GM21528 (cell line): ENCODE results near the gene FER1L5.

ENCODE experiments used
- ATAC-seq: cut with Tn5 transposase; IDR thresholded peaks from one replicate; pipeline ENCODE4 v1.9.1; 2021; ENCODE audit warnings: mild to moderate bottlenecking, moderate library complexity; ENCODE audit not compliant: unreplicated experiment, low FRiP score

FER1L5 gene

GRCh38 chr2:96694279-96694678 is 51.7 kb downstream of the FER1L5 start:
- ATAC-seq, result no peak

GRCh38 chr2:96694816-96695455 is 52.4 kb downstream of the FER1L5 start:
- ATAC-seq, result no peak

GRCh38 chr2:96695602-96696001 is 53.0 kb downstream of the FER1L5 start:
- ATAC-seq, result no peak

GRCh38 chr2:96697476-96697875 is 54.9 kb downstream of the FER1L5 start:
- no peak for ATAC-seq

- no peak for ATAC-seq
Observed at GRCh38 chr2:96698221-96698861, 55.8 kb downstream of the FER1L5 start.

GRCh38 chr2:96699021-96699420 is 56.5 kb downstream of the FER1L5 start:
- no peak for ATAC-seq

GRCh38 chr2:96699621-96700020 is 57.1 kb downstream of the FER1L5 start:
- ATAC-seq, result no peak

GRCh38 chr2:96700086-96700485 is 57.5 kb downstream of the FER1L5 start:
- no peak for ATAC-seq

- ATAC-seq, result no peak
Observed at GRCh38 chr2:96701636-96702035, 59.1 kb downstream of the FER1L5 start.

GRCh38 chr2:96702098-96702785 is 59.7 kb downstream of the FER1L5 start:
- no peak for ATAC-seq

GRCh38 chr2:96703021-96703751 is 60.6 kb downstream of the FER1L5 start:
- ATAC-seq, result no peak

GRCh38 chr2:96710985-96711384 is 68.4 kb downstream of the FER1L5 start:
- ATAC-seq, result no peak

GRCh38 chr2:96715658-96716057 is 73.1 kb downstream of the FER1L5 start:
- ATAC-seq, result no peak

GRCh38 chr2:96716388-96716787 is 73.8 kb downstream of the FER1L5 start:
- ATAC-seq, result no peak

- no peak for ATAC-seq
Observed at GRCh38 chr2:96726131-96726530, 83.6 kb downstream of the FER1L5 start.

GRCh38 chr2:96727431-96727830 is 84.9 kb downstream of the FER1L5 start:
- ATAC-seq, result no peak

GRCh38 chr2:96729748-96730147 is 87.2 kb downstream of the FER1L5 start:
- no peak for ATAC-seq

GRCh38 chr2:96730212-96730611 is 87.6 kb downstream of the FER1L5 start:
- ATAC-seq, result no peak

GRCh38 chr2:96733931-96734330 is 91.4 kb downstream of the FER1L5 start:
- ATAC-seq, result no peak

- ATAC-seq, result no peak
Observed at GRCh38 chr2:96734880-96735583, 92.5 kb downstream of the FER1L5 start.

- no peak for ATAC-seq
Observed at GRCh38 chr2:96737251-96737650, 94.7 kb downstream of the FER1L5 start.
